SK-N-MC (cell line): Measurements from ENCODE around the gene TRAPPC3.
A peak's percentile ranks its signal among the peaks of the same experiment; 100 is the strongest.

ENCODE experiments used
- DNase-seq: peaks from one replicate; pipeline ENCODE4 v3.0.0-alpha.2; 2011; ENCODE audit warnings: low read depth, low spot score
- H3K27ac ChIP-seq: fragments of 200-600 bp; sonication (generic); 2 replicates; pipeline ENCODE4 v1.5.1; 2016; ENCODE audit warnings: mixed run types
- H3K36me3 ChIP-seq: fragments of 200-600 bp; sonication (generic); 2 replicates; pipeline ENCODE4 v1.6.1; 2017; ENCODE audit warnings: antibody characterized with exemption, low read length, mixed read lengths; ENCODE audit not compliant: insufficient read depth
- H3K4me3 ChIP-seq: fragments of 200-600 bp; sonication (generic); 2 replicates; pipeline ENCODE4 v1.5.1; 2016
- H3K9ac ChIP-seq: fragments of 200-600 bp; sonication (generic); 2 replicates; pipeline ENCODE4 v1.8.0; 2017; ENCODE audit warnings: mixed run types, mixed read lengths; ENCODE audit not compliant: insufficient read length
- H3K9me3 ChIP-seq: fragments of 200-600 bp; sonication (generic); 2 replicates; pipeline ENCODE4 v1.6.1; 2017; ENCODE audit warnings: low read depth, mild to moderate bottlenecking, antibody characterized with exemption, low read length, moderate library complexity, mixed read lengths
- EZH2 ChIP-seq: fragments of 200-600 bp; sonication (generic); IDR thresholded peaks from one replicate; pipeline ENCODE4 v1.6.1; 2017; ENCODE audit warnings: antibody characterized with exemption
- FOXP2 ChIP-seq: optimal IDR thresholded peaks from 2 replicates; pipeline ENCODE3; 2011; ENCODE audit warnings: mild to moderate bottlenecking, moderate library complexity; ENCODE audit not compliant: insufficient read depth; ENCODE audit errors: extremely low read length, control extremely low read depth
- POLR2AphosphoS5 ChIP-seq: IDR thresholded peaks from 2 replicates; pipeline ENCODE4 v1.6.1; 2012; ENCODE audit warnings: mild to moderate bottlenecking, low read depth, low read length, borderline replicate concordance

TRAPPC3 gene

GRCh38 chr1:36168514-36168913, 19.2 kb upstream of the TRAPPC3 start:
- no peak for TF ChIP-seq FOXP2
- no peak for TF ChIP-seq POLR2AphosphoS5
- no peak for TF ChIP-seq EZH2
- no peak overlapping the region for H3K9ac ChIP-seq
- H3K27ac ChIP-seq = no peak overlapping the region
- no peak overlapping the region for H3K4me3 ChIP-seq
- H3K36me3 ChIP-seq = peaks cover 50% of the 10 kb centered on the region
- DNase-seq = no peak
- H3K9me3 ChIP-seq = no peaks in the 10 kb centered on the region

GRCh38 chr1:36166938-36167905, 17.9 kb upstream of the TRAPPC3 start:
- H3K27ac ChIP-seq = peak overlapping the region; percentile 46; the same call in 1 of the 2 replicates
- no peak for TF ChIP-seq POLR2AphosphoS5
- no peak for TF ChIP-seq FOXP2
- TF ChIP-seq EZH2 = no peak
- peaks cover 40% of the 10 kb centered on the region; the same call in 1 of the 2 replicates for H3K36me3 ChIP-seq
- no peaks in the 10 kb centered on the region for H3K9me3 ChIP-seq
- no peak for DNase-seq
- no peak overlapping the region for H3K4me3 ChIP-seq
- H3K9ac ChIP-seq = no peak overlapping the region

- Histone ChIP-seq H3K9ac (no peak overlapping the region), H3K9me3 (no peaks in the 10 kb centered on the region), H3K4me3 (no peak overlapping the region), H3K36me3 (peaks cover 38% of the 10 kb centered on the region; the same call in 1 of the 2 replicates), H3K27ac (no peak overlapping the region; the same call in 1 of the 2 replicates)
- no peak for DNase-seq
- TF ChIP-seq FOXP2 (no peak), POLR2AphosphoS5 (no peak), EZH2 (no peak)
Observed at GRCh38 chr1:36166136-36166535, 16.9 kb upstream of the TRAPPC3 start.

GRCh38 chr1:36165145-36165544, 15.9 kb upstream of the TRAPPC3 start:
- H3K9me3 ChIP-seq = no peaks in the 10 kb centered on the region
- no peak overlapping the region for H3K4me3 ChIP-seq
- H3K9ac ChIP-seq = no peak overlapping the region
- TF ChIP-seq FOXP2 (no peak), POLR2AphosphoS5 (no peak), EZH2 (no peak)
- no peak for DNase-seq
- no peak overlapping the region for H3K27ac ChIP-seq
- H3K36me3 ChIP-seq = peaks cover 28% of the 10 kb centered on the region; the same call in 1 of the 2 replicates

DNA sequence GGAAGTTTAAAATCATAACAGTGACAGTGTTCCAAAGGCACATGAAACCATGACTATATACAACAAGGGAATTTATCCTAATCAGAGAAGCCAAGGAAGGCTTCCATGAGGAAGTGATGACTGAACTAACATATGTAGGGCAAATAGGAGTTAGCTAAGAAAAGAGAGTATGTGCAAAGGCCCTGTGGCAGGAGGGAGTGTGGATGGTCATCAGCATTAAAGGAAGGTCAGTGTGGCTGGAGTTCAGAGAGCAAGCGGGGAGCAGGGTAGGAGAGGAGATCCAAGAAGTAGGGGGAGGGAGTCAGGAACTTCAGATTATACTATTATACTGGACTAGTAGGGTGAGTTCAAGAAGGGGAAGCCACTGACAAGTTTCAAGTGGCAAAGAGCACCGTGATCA, 15.1 kb upstream of the TRAPPC3 start:
- TF ChIP-seq POLR2AphosphoS5 (no peak), EZH2 (no peak), FOXP2 (no peak)
- Histone ChIP-seq H3K9ac (no peak overlapping the region), H3K36me3 (peaks cover 26% of the 10 kb centered on the region; the same call in 1 of the 2 replicates), H3K9me3 (no peaks in the 10 kb centered on the region), H3K4me3 (no peak overlapping the region), H3K27ac (no peak overlapping the region)
- no peak for DNase-seq

GRCh38 chr1:36163426-36163825, 14.1 kb upstream of the TRAPPC3 start:
- H3K9me3 ChIP-seq = no peaks in the 10 kb centered on the region
- H3K4me3 ChIP-seq = no peak overlapping the region
- no peak for DNase-seq
- no peak for TF ChIP-seq FOXP2
- TF ChIP-seq EZH2 = no peak
- no peak for TF ChIP-seq POLR2AphosphoS5
- H3K27ac ChIP-seq = peak overlapping the region; percentile 43; the same call in 1 of the 2 replicates
- peaks cover 26% of the 10 kb centered on the region; the same call in 1 of the 2 replicates for H3K36me3 ChIP-seq
- no peak overlapping the region for H3K9ac ChIP-seq

- no peak for DNase-seq
- no peak overlapping the region for H3K9ac ChIP-seq
- no peaks in the 10 kb centered on the region for H3K9me3 ChIP-seq
- TF ChIP-seq POLR2AphosphoS5 (no peak), EZH2 (no peak), FOXP2 (no peak)
- H3K4me3 ChIP-seq = no peak overlapping the region
- peak overlapping the region; percentile 77 for H3K27ac ChIP-seq
- peaks cover 30% of the 10 kb centered on the region; the same call in 1 of the 2 replicates for H3K36me3 ChIP-seq
Observed at GRCh38 chr1:36162680-36163239, 13.5 kb upstream of the TRAPPC3 start.

DNA sequence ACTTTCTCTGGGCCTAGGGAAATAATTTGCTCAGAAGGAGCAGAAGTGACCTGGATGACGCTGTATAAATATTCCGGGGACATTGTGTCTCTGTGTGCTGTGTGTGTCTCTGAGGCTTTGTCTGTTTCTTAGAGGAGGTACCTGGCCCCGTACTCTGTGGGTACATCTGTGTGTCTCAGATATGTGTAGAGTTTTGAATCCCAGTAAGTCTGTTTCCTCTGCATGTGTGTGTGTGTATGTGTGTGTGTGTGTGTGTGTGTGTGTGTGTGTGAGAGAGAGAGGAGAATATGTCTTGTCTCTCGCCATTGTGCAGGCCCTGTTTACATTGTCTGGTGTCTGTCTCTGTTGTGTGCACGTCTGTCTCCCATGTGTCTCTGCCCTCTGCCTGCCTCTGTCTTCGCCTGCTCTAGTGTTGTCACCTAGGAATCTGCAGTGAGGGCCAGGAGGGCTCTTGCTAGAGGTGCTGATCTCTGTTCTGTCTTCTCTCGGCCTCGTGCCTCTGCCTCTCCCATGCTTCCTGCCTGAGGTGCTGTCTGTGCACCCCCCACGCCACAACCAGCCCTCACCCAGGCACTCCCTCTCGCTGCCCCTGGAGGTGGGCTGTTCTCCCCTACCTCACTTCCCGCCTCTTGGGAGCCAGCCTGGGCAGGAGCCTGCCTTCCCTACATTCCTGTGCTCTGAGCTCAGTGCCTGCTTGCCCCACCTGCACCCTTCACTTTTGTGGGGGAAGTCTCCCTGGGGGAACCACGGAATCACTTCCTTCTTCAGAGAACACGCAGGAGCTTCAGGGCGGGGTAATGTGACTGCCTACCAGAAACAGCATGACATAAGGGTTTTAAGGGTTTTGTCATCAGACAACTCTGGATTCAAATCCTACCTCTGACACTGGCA, 12.6 kb upstream of the TRAPPC3 start:
- peak overlapping the region; percentile 49 for H3K4me3 ChIP-seq
- no peak for DNase-seq
- peak overlapping the region; percentile 66 for H3K9ac ChIP-seq
- H3K27ac ChIP-seq = peak overlapping the region; percentile 77
- peaks cover 22% of the 10 kb centered on the region; the same call in 1 of the 2 replicates for H3K36me3 ChIP-seq
- H3K9me3 ChIP-seq = no peaks in the 10 kb centered on the region
- TF ChIP-seq EZH2 (no peak), POLR2AphosphoS5 (no peak), FOXP2 (no peak)
